ENCODE results near the gene NFILZ.

NFILZ gene, protein sequence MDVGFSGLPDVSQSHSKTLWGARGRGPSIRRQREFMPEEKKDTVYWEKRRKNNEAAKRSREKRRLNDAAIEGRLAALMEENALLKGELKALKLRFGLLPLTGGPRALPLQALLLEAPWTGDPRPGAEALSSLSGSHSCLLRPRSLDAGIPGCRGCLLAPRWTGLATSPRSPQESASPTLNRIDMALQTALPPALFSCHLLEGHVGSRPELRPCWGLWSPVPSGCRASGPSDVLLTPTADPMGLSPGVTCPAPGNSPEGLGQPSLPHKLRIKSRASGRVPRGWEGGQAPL

DNA sequence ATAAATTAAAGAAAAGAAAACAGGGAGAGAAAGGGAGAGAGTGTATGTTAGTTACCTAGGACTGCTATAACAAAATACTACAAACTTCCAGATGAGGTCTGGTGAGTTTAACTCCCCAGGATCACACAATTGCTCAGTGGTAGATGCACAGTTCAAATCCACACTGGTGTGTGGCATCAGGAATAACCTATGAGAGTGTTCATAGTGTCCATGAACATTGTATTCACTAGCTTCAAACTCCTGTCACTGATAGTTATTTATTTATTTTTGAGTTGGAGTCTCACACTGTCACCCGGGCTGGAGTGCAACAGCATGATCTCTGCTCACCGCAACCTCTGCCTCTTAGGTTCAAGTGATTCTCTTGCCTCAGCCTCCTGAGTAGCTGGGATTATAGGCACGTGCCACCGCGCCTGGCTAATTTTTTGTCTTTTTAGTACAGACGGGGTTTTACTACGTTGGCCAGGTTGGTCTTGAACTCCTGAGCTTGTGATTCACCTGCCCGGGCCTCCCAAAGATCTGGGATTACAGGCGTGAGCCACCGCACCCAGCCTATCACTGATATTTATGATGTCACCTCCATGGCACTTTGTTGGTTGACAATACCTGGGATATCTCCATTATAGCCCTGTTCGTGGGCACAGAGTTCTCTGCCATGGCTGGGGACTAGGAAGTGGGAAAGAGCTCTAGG lies at the start of gene NFILZ:
TSS of gene NFILZ (plus strand) at position 638 of the 688 bp plus-strand sequence. CDS start 46,133 bp downstream, outside the sequence.
- DNase-seq (ENCODE audit: low read depth in 3 of 3), result no peak

DNA sequence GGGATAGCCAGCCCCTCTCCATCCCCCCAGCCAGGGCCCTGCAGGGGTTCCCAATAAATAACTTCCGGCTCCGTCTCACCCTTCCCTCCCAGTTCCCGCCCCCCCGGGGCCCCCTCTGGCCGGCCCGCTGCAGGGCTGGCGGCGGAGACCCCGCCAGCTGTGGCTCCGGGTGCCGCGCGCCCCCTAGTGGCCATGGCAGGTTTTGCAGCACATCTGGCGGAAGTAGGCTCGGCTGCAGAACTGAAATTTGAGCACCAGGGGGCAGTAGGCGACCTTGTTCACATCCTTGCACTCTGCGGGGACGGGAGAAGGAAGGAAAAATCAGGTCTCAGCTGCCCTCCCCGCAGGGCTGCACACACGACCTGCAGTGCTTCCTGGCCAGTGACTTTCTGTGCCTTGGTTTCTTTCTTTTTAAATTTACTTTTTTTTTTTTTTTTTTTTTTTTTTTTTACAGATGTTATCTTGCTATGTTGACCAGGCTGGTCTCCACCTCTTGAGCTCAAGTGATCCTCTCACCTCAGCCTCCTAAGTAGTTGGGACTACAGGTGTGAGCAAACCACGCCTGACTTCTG lies 49.6 kb upstream of the NFILZ start:
- peak; percentile 69 to 70 (median 69) for DNase-seq (ENCODE audit: low read depth in 3 of 3)

GRCh38 chr19:8584965-8585893 lies 45.2 kb upstream of the NFILZ start:
- no peak for DNase-seq (ENCODE audit: low read depth in 3 of 3)

DNA sequence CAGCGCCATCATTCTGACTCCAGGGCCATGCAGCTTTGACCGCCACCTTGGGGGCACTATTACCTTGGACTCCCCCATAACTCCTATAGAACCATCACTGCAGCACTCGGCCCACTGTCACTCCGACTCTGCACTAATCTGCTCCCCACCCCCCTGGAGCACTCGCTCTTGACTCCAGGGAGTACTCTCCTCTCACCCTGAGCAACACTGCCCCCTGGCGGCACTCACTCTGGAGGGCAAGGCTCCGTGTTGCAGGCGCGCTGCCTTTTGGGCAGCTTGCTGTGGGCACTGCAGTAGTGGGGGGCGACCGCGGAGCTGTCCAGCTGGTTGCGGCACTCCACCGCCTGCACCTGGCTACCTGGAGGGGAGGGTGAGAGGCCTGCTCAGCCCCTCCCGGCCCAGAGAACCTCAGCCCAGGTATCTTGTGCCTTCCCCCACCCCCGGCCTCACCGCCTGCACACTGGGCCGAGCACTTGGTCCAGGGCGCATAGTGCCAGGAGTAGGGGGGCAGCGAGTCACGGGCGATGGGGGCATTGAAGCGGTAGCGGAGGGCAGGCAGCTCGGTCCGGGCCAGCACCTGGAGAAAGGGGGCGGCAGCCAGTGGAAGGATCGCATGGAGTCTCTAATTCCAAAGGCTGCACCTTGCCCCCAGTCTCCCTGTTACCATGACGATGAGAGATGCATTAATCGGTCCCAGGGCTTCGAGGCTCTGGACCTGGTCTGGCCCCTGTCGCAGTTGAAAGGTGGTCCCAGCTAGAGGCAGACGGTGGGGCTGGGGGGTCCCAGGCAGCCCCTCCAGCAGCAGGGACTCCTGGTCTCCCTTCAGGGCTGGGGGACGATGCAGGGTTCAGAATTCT lies 44.3 kb upstream of the NFILZ start:
- DNase-seq (ENCODE audit: low read depth in 3 of 3), result peak in 1 of 3 experiments; percentile 29

DNA sequence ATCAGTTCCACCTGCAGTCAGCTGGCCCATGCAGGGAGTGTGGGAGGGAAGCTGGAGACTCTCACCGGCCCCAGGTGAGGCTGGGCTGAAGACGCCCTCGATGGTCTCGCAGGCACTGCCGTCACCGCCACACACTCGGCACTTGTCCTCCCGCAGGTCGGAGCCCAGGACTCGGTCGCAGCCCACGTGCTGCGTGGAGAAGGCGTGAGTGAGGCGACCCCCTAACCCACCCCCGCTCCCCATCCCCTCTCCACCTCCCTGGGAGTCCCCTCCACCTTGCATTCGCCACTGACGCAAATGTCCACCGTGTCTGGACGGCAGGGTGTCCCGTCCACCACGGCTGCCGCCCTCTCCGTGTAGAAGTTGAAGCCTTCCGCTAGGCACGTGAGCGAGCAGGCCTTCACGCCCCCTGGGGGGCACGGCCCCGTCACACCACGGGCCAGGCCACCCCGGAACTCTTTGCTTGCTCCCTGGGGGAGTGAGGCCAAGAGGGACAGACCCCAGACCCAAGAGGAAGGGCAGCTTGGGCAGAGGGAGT lies 41.2 kb upstream of the NFILZ start:
- no peak for DNase-seq (ENCODE audit: low read depth in 3 of 3)

GRCh38 chr19:8592231-8593009 lies 38.0 kb upstream of the NFILZ start:
- DNase-seq (ENCODE audit: low read depth in 3 of 3), result peak; percentile 85 to 94 (median 93)

- DNase-seq (ENCODE audit: low read depth in 3 of 3), result no peak
Observed at GRCh38 chr19:8593931-8594330, 36.5 kb upstream of the NFILZ start.

- no peak for DNase-seq (ENCODE audit: low read depth in 3 of 3)
Observed at GRCh38 chr19:8595651-8596050, 34.8 kb upstream of the NFILZ start.

DNA sequence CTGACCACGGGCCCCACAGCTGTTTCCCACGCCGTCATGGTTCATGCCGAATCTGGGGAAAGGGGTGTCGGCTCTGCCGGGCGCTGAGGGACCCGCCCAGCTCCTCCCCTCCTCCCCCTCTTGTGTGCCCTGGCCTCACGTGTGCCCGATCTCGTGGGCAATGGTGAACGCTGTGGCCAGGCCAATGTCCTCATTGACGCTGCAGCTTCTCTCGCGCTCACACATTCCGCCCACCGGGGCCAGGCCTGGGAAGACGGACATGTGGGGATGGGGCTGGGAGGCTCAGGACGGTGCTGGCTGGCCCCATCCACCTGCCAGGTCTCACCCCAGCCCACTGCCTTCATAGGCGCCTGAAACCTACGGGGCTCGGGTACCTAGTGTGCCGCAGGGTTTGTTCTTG lies 34.3 kb upstream of the NFILZ start:
- no peak for DNase-seq (ENCODE audit: low read depth in 3 of 3)

DNA sequence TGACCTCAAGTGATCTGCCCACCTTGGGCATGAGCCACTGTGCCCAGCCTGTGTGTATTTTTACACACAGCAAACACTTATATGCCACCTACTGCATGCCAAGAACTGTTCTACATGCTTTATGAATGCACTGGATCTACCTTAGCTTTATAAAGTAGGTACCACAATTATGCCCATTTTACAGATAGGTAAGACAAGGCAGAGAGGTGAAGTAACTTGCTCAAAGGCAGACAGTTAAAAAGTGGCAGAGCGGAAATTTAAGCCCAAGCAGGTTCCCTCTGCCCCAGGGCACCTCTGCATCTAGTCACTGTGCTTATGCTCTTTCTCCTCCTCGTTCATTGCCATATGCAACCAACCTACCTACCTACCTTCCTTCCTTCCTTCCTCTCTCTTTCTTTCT lies 30.4 kb upstream of the NFILZ start:
- DNase-seq (ENCODE audit: low read depth in 3 of 3), result no peak

- no peak for DNase-seq (ENCODE audit: low read depth in 3 of 3)
Observed at GRCh38 chr19:8600816-8601215, 29.6 kb upstream of the NFILZ start.

DNA sequence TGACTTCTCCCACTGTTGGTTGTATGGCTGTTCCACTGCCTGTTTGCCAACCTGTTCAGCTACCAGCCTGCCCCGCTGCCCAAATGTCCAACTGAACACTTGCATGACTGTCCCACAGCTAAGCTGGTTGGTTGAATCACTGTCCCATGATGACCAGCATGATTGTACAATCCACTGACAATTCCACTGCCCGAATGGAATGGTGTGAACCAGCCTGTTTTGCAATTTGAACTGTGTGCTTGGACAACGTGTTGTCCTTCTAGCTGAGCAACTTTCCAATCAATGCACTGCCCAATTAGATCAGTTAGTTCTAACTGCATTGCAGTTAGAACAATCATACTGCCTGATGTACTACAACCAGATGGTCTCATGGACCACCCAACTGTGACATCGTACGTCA lies 28.6 kb upstream of the NFILZ start:
- no peak for DNase-seq (ENCODE audit: low read depth in 3 of 3)

GRCh38 chr19:8605514-8605913 lies 24.9 kb upstream of the NFILZ start:
- DNase-seq (ENCODE audit: low read depth in 3 of 3), result no peak

GRCh38 chr19:8607386-8607785 lies 23.0 kb upstream of the NFILZ start:
- DNase-seq (ENCODE audit: low read depth in 3 of 3), result no peak

- no peak for DNase-seq (ENCODE audit: low read depth in 3 of 3)
Observed at GRCh38 chr19:8608941-8609278, 21.5 kb upstream of the NFILZ start.

DNA sequence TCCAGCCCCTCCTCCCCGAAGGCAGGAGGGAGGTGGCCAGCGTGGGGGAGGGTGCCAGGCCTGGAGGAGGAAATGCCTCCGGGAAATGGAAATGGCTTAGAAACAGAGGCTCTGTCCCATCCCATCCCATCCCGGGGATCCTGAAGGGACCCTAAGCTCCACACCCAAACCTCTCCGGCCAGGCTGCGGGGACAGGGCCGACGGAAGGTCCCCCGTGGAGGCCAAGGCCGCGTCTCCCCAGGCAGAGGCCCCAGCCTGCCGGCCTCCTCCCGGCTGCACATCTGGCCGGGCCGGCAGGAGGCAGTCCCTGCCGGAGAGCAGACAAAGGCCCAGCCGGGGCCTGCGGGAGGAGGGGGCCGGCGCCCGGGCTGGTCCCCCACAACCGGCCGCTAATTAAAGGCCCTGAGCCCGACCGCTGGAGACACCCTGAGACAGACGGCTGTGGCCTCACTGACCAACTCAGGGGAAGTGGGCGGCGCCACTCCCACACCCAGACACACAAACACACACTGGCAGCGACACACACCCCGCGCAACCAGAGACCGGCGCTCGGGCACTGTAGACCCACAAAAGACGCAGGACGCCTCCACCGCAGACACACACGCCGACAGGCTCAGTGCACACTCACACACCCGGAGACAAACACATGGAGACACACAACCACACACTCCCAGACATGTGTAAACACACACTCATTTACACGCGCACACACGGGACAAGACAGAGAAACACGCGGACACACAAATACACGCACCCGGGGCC lies 21.0 kb upstream of the NFILZ start:
- no peak for DNase-seq (ENCODE audit: low read depth in 3 of 3)

GRCh38 chr19:8610041-8610935 lies 20.1 kb upstream of the NFILZ start, which contains the start of gene ADAMTS10:
Gene ADAMTS10 (minus strand): TSS chr19:8610715. CDS start chr19:8605710, 5,005 bp downstream.
- DNase-seq (ENCODE audit: low read depth in 3 of 3), result peak in 2 of 3 experiments; percentile 19 to 26

DNA sequence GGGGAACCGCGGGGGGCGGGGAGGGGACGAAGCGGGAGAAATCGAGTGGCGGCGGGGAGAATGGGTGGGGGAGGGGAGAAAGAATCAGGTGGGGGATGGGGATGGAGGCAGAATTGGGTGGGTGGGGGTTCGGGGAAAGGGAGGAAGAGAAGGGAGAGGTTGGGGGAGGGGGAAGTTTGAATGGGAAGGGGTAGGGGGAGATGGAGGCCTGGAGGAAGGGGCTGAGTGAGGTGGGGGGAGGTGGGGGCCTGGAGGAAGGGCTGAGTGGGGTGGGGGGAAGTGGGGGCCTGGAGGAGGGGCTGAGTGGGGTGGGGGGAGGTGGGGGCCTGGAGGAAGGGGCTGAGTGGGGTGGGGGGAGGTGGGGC lies 19.5 kb upstream of the NFILZ start:
- DNase-seq (ENCODE audit: low read depth in 3 of 3), result no peak

Data from stimulated activated CD4-positive, alpha-beta T cell treated with anti-CD3 and anti-CD28 coated beads, TNF-alpha, amount 100 ng/mL, for 4 hours (primary cell).